Aorta (tissue), 5 donors: ENCODE measurements around the gene VPS37B. TPM values are rescaled to one million over a fixed set of nuclear protein-coding genes. Genes with fewer than 3 reads are reported as not detected.
"Not testable (repeated sequence)": the region's sequence is repeated elsewhere in the genome, so short reads cannot be mapped to it uniquely, and the experiment has no call there.

Source experiments
- ATAC-seq: fragments of 200-7000 bp; cut with Tn5 transposase; one replicate; pipeline ENCODE4 v1.9.1; 2022; ENCODE audit warnings: moderate library complexity; ENCODE audit not compliant: low FRiP score
- DNase-seq, 2 donors: peaks; one replicate each; pipeline ENCODE4 v3.0.0-alpha.2; 2020
- H3K27ac ChIP-seq, 2 donors: one replicate each; pipeline ENCODE4 v1.5.1; 2013; ENCODE audit warnings: low read length in 2 of 2, mild to moderate bottlenecking in 2 of 2, moderate library complexity in 2 of 2, control low read depth in 1 of 2, inconsistent platforms in 1 of 2, low read depth in 1 of 2
- H3K27me3 ChIP-seq, 2 donors: one replicate each; pipeline ENCODE4 v1.6.1; 2013; ENCODE audit warnings: control low read depth in 1 of 2, low read length in 1 of 2, mild to moderate bottlenecking in 1 of 2, moderate library complexity in 1 of 2; ENCODE audit not compliant: insufficient read depth in 2 of 2, control insufficient read depth in 1 of 2
- H3K36me3 ChIP-seq, 2 donors: one replicate each; pipeline ENCODE4 v1.6.1; 2013; ENCODE audit warnings: control low read depth in 1 of 2, low read length in 1 of 2, mild to moderate bottlenecking in 1 of 2; ENCODE audit not compliant: insufficient read depth in 2 of 2, control insufficient read depth in 1 of 2
- H3K4me1 ChIP-seq, 2 donors: one replicate each; pipeline ENCODE4 v1.6.1; 2013; ENCODE audit warnings: low read length in 2 of 2, control low read depth in 1 of 2, mild to moderate bottlenecking in 1 of 2, moderate library complexity in 1 of 2; ENCODE audit not compliant: insufficient read depth in 2 of 2, control insufficient read depth in 1 of 2
- H3K4me3 ChIP-seq, 2 donors: one replicate each; pipeline ENCODE4 v1.5.1; 2013; ENCODE audit warnings: low read length in 2 of 2, control low read depth in 1 of 2, mild to moderate bottlenecking in 1 of 2
- H3K9me3 ChIP-seq: one replicate; pipeline ENCODE4 v1.6.1; 2013; ENCODE audit warnings: mild to moderate bottlenecking, low read length; ENCODE audit not compliant: control insufficient read depth
- WGBS, 2 donors: extraction: QIAGEN DNeasy Blood & Tissue Kit; methylation state at CpG; one replicate each; pipeline ENCODE4 v1.1.7; 2013; 5-methylcytosine and 5-hydroxymethylcytosine counted together
- intact Hi-C, 2 donors: fragments of 100-400 bp; cut with DNase I; formaldehyde crosslinking; loops; one replicate each; pipeline versions ENCODE4 v1.14.2 to v1.15.0; 2022
- long read RNA-seq, 2 donors: library from polyadenylated mRNA; unstranded; transcript quantifications; one replicate each; pipeline ENCODE4 v2.0.0, GENCODE V29; 2020 to 2021
- polyA plus RNA-seq, 2 donors: library from polyadenylated mRNA; stranded (reverse); fragments of 200-250 nt; gene quantifications; one replicate each; pipeline ENCODE4 v1.2.3, GENCODE V29; 2013
- total RNA-seq, 2 donors: library from RNA; stranded (reverse); fragmentation: NEBNext Ultra II Directional; extraction: Animal tissue kit (Norgen Biotek cat#: 25700); gene quantifications; one replicate each; pipeline ENCODE4 v1.2.1, GENCODE V29; 2021
- donor health status: healthy with polysubstance abuse.
- donor health status: Bipolar disorder and iron deficiency.
- donor health status: DM: no; HTN: no; CAD: no.
- donor health status: DM: no; HTN: no; CAD: no.
- donor health status: DM: yes; HTN: yes; CAD: no.

Gene VPS37B
- 10 to 100 TPM; 27.1 to 36.4 TPM for total RNA-seq
- 10 to 100 TPM in 1 of 2 donors, 1 to 10 TPM in 1; 7.4 to 17.6 TPM for polyA plus RNA-seq
- long read RNA-seq, donor 1, transcript VPS37B-201 (4 exons, 3,028 nt): major isoform, 9 of 59 reads
- long read RNA-seq, donor 1, partial matches to known transcripts: 6 of 59 reads
- long read RNA-seq, donor 1, other reads (novel, unspliced or antisense): 42 of 59 reads
- long read RNA-seq, donor 2, transcript VPS37B-201 (4 exons, 3,028 nt): major isoform, 14 of 23 reads
- long read RNA-seq, donor 2, partial matches to known transcripts: 1 of 23 reads
- long read RNA-seq, donor 2, other reads (novel, unspliced or antisense): 8 of 23 reads

GRCh38 chr12:122895704-122896636 is at the start of gene VPS37B:
Gene VPS37B (minus strand): TSS chr12:122896124. CDS start chr12:122896062, 62 bp downstream.
- H3K4me3 ChIP-seq: peak within 1 kb of the TSS; percentile 63 to 87
- peak; percentile 88 to 96 for DNase-seq
- no peaks in the 10 kb centered on the region for H3K27me3 ChIP-seq
- 7% methylated on average over 77 to 81 of the region's 81 CpGs for WGBS, 2 donors
- no peaks in the 10 kb centered on the region for H3K9me3 ChIP-seq
- H3K36me3 ChIP-seq: no peaks in the 10 kb centered on the region
- intact Hi-C loops: no loop called here
- peak; percentile 93 for ATAC-seq
- H3K27ac ChIP-seq: peak within 1 kb of the TSS in 1 of 2 donors; percentile 87
- peaks cover 0 to 13% of the 10 kb centered on the region in 2 donors for H3K4me1 ChIP-seq

- 66 to 73% methylated on average over 14 of the region's 14 CpGs for WGBS, 2 donors
- ATAC-seq: no peak
- no peaks in the 10 kb centered on the region for H3K4me1 ChIP-seq
- H3K27ac ChIP-seq: no peak overlapping the region
- no peak overlapping the region for H3K4me3 ChIP-seq
- no peaks in the 10 kb centered on the region for H3K9me3 ChIP-seq
- no peaks in the 10 kb centered on the region for H3K36me3 ChIP-seq
- intact Hi-C loops: no loop called here
- no peaks in the 10 kb centered on the region for H3K27me3 ChIP-seq
- DNase-seq: no peak
Measured at GRCh38 chr12:122944605-122945592, 49.0 kb upstream of the VPS37B start.

GRCh38 chr12:122943196-122943595 is 47.3 kb upstream of the VPS37B start:
- 54 to 57% methylated on average over 13 of the region's 13 CpGs for WGBS, 2 donors
- DNase-seq: no peak
- ATAC-seq: no peak
- H3K9me3 ChIP-seq: no peaks in the 10 kb centered on the region
- H3K27ac ChIP-seq: no peak overlapping the region
- no peaks in the 10 kb centered on the region for H3K36me3 ChIP-seq
- no peak overlapping the region for H3K4me3 ChIP-seq
- H3K4me1 ChIP-seq: no peaks in the 10 kb centered on the region
- H3K27me3 ChIP-seq: no peaks in the 10 kb centered on the region
- intact Hi-C loops: no loop called here

- Histone ChIP-seq H3K4me1 (no peaks in the 10 kb centered on the region), H3K9me3 (no peaks in the 10 kb centered on the region), H3K36me3 (no peaks in the 10 kb centered on the region), H3K4me3 (no peak overlapping the region), H3K27me3 (no peaks in the 10 kb centered on the region), H3K27ac (no peak overlapping the region)
- ATAC-seq (no peak), DNase-seq (no peak)
- intact Hi-C loops: no loop called here
- 93 to 94% methylated on average over 2 of the region's 2 CpGs for WGBS, 2 donors
Measured at GRCh38 chr12:122942637-122943036, 46.7 kb upstream of the VPS37B start.

GRCh38 chr12:122941351-122941750 is 45.4 kb upstream of the VPS37B start:
- intact Hi-C loops, H3K27ac ChIP-seq, ATAC-seq, H3K4me1 ChIP-seq, H3K9me3 ChIP-seq, H3K4me3 ChIP-seq, H3K36me3 ChIP-seq, H3K27me3 ChIP-seq, DNase-seq: not testable (repeated sequence)
- WGBS, 2 donors: 62 to 63% methylated on average over 5 of the region's 5 CpGs

- 94 to 95% methylated on average over 4 of the region's 4 CpGs for WGBS, 2 donors
- Histone ChIP-seq H3K4me1 (no peaks in the 10 kb centered on the region), H3K9me3 (no peaks in the 10 kb centered on the region), H3K27me3 (no peaks in the 10 kb centered on the region), H3K4me3 (no peak overlapping the region), H3K36me3 (no peaks in the 10 kb centered on the region), H3K27ac (no peak overlapping the region)
- ATAC-seq (no peak), DNase-seq (no peak)
- intact Hi-C loops: no loop called here
Measured at GRCh38 chr12:122939125-122939524, 43.2 kb upstream of the VPS37B start.

- ATAC-seq: no peak
- intact Hi-C loops: no loop called here
- 80 to 84% methylated on average over 3 of the region's 3 CpGs for WGBS, 2 donors
- Histone ChIP-seq H3K27me3 (no peaks in the 10 kb centered on the region), H3K4me3 (no peak overlapping the region), H3K9me3 (no peaks in the 10 kb centered on the region), H3K27ac (no peak overlapping the region), H3K4me1 (no peaks in the 10 kb centered on the region), H3K36me3 (no peaks in the 10 kb centered on the region)
- no peak for DNase-seq
Measured at GRCh38 chr12:122937622-122938091, 41.7 kb upstream of the VPS37B start.

- Histone ChIP-seq H3K27me3 (no peaks in the 10 kb centered on the region), H3K4me1 (no peaks in the 10 kb centered on the region), H3K4me3 (no peak overlapping the region), H3K27ac (no peak overlapping the region), H3K9me3 (no peaks in the 10 kb centered on the region), H3K36me3 (no peaks in the 10 kb centered on the region)
- 91 to 92% methylated on average over 8 of the region's 8 CpGs for WGBS, 2 donors
- intact Hi-C loops: no loop called here
- ATAC-seq: no peak
- no peak for DNase-seq
Measured at GRCh38 chr12:122935318-122935717, 39.4 kb upstream of the VPS37B start.
